Sigmoid colon (tissue), 4 donors: ENCODE results near the gene DRAM2.

Source experiments
- CTCF ChIP-seq, 4 experiments: fragments of 450-650 bp in 3 of 4; fragments of 200-600 bp in 1 of 4; IDR thresholded peaks; one replicate each; pipeline ENCODE4 v1.5.1; 2016 to 2019; ENCODE audit warnings: antibody characterized with exemption in 4 of 4, mild to moderate bottlenecking in 3 of 4, moderate library complexity in 2 of 4
- EP300 ChIP-seq, 4 donors: sonication (generic); formaldehyde crosslinking; IDR thresholded peaks; one replicate each; pipeline ENCODE4 v1.6.1; 2017; ENCODE audit warnings: antibody characterized with exemption in 4 of 4

- TF ChIP-seq CTCF (IDR thresholded peaks at IDR 0.05) (no peak), EP300 (IDR thresholded peaks at IDR 0.05) (no peak)
These were observed 35.5 kb upstream of the DRAM2 start for GRCh38 chr1:111175349-111175748.
